ENCODE measurements around the gene ASTN2.

DNA sequence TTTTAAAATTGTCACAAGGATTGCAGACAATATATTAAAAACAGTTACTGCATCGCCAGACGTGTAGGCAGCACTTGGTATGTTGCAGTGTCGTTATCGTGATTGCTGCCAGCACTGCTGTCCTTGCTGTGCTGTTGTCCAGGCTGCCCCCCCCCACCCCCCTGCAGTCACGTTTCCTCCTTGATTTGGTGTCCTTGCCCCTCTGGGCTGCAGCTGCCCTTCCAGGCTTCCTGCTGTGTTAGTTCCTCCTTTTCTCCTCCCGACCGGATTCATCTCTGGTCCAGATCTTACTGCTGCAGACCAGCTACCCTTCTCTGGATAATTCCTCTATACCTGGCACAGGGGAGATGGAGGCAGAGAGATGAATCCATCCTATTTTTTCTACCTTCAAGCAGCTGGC, 428.8 kb downstream of the ASTN2 start:
- TF ChIP-seq, protein P1, sequence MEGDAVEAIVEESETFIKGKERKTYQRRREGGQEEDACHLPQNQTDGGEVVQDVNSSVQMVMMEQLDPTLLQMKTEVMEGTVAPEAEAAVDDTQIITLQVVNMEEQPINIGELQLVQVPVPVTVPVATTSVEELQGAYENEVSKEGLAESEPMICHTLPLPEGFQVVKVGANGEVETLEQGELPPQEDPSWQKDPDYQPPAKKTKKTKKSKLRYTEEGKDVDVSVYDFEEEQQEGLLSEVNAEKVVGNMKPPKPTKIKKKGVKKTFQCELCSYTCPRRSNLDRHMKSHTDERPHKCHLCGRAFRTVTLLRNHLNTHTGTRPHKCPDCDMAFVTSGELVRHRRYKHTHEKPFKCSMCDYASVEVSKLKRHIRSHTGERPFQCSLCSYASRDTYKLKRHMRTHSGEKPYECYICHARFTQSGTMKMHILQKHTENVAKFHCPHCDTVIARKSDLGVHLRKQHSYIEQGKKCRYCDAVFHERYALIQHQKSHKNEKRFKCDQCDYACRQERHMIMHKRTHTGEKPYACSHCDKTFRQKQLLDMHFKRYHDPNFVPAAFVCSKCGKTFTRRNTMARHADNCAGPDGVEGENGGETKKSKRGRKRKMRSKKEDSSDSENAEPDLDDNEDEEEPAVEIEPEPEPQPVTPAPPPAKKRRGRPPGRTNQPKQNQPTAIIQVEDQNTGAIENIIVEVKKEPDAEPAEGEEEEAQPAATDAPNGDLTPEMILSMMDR (IDR thresholded peaks at IDR 0.05), result no peak
- no peak for TF ChIP-seq POLR2AphosphoS5 (IDR thresholded peaks at IDR 0.05)

Data from sigmoid colon (tissue), 4 donors.